Measurements from ENCODE around the gene NRL.

The NRL gene

DNA sequence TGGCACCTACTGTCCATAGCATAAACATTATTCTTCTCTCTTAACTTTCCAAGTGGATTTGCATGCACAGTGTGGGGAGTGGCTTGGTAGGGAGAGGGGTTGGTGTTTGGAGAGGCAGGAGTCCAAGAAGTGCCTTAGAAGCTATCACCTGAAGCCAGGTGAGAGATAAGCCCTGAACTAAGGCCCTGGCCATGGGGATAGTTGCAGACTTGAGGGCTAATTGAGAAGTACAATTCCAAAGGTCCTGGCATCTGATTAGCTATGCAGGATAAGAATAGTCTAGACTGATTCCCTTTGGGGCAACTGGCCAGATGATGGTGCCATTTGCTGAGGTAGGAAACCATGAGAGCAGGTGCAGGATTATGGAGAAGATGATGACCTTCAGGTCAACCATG is 22.6 kb downstream of the NRL start:
- DNase-seq (ENCODE audit: low read depth, low spot score) = no peak
- H3K27me3 ChIP-seq (ENCODE audit: control insufficient read depth, insufficient read depth, low read length) = no peaks in the 10 kb centered on the region
- no peaks in the 10 kb centered on the region for H3K9me3 ChIP-seq (ENCODE audit: control insufficient read depth, insufficient read depth, low read length)
- no peaks in the 10 kb centered on the region for H3K36me3 ChIP-seq (ENCODE audit: control insufficient read depth, insufficient read depth, low read length)
- no peak overlapping the region for H3K27ac ChIP-seq (ENCODE audit: low read length)
- peaks cover 8% of the 10 kb centered on the region; the same call in 1 of the 2 replicates for H3K4me1 ChIP-seq (ENCODE audit: control insufficient read depth, insufficient read depth, low read length)
- H3K4me3 ChIP-seq (ENCODE audit: low read length) = no peak overlapping the region

DNA sequence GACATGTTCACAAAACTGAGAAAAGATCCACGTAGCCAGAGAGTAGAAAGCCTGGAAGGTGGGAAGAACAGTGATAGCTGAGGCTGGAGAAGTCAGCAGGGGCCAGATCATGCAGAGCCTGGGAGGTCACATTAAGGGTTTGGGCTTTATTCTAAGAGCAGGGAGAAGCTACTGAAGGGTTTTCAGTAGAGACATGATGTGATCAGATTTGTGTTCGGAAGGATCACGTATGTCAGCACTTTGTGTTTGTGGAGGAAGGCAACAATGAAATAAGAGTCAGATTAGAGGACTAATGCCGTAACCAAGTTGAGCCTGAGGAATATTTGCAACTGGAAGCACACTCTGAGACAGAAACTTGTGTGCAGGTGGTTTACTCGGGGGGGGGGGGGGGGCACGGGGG is 24.9 kb downstream of the NRL start:
- Histone ChIP-seq H3K36me3 (ENCODE audit: control insufficient read depth, insufficient read depth, low read length) (no peaks in the 10 kb centered on the region), H3K27me3 (ENCODE audit: control insufficient read depth, insufficient read depth, low read length) (no peaks in the 10 kb centered on the region), H3K27ac (ENCODE audit: low read length) (no peak overlapping the region), H3K4me3 (ENCODE audit: low read length) (no peak overlapping the region), H3K4me1 (ENCODE audit: control insufficient read depth, insufficient read depth, low read length) (peaks cover 5% of the 10 kb centered on the region; the same call in 1 of the 2 replicates), H3K9me3 (ENCODE audit: control insufficient read depth, insufficient read depth, low read length) (no peaks in the 10 kb centered on the region)
- DNase-seq (ENCODE audit: low read depth, low spot score) = no peak
- WGBS (ENCODE audit: insufficient coverage, insufficient read length) = no CpG with 5 or more reads among the region's 6 CpGs

DNA sequence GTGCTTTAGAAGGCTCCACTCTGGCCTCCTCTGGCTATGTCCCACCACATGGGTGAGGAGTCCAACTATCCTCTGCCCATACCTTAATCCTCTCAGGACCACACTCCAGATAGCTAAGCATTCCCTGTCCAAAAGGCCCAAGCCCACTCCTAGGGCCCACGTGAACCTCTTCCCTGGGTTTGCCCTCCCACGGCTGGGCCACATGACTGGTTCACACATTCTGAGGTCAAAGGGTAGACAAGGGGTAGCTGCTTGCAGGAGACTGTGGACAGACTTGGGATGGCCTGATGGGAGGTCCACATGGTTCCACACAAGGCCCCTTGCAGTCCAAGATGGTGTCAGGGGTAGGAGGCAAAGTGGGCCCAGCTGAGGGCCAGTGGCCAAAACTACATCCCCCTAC is 26.7 kb downstream of the NRL start:
- Histone ChIP-seq H3K27ac (ENCODE audit: low read length) (no peak overlapping the region), H3K36me3 (ENCODE audit: control insufficient read depth, insufficient read depth, low read length) (no peaks in the 10 kb centered on the region), H3K4me3 (ENCODE audit: low read length) (no peak overlapping the region), H3K9me3 (ENCODE audit: control insufficient read depth, insufficient read depth, low read length) (no peaks in the 10 kb centered on the region), H3K27me3 (ENCODE audit: control insufficient read depth, insufficient read depth, low read length) (no peaks in the 10 kb centered on the region), H3K4me1 (ENCODE audit: control insufficient read depth, insufficient read depth, low read length) (0 out of 2 replicates have a peak, but pooled peaks cover 2% of the 10 kb centered on the region)
- WGBS (ENCODE audit: insufficient coverage, insufficient read length) = no CpG with 5 or more reads among the region's 2 CpGs
- DNase-seq (ENCODE audit: low read depth, low spot score) = no peak

DNA sequence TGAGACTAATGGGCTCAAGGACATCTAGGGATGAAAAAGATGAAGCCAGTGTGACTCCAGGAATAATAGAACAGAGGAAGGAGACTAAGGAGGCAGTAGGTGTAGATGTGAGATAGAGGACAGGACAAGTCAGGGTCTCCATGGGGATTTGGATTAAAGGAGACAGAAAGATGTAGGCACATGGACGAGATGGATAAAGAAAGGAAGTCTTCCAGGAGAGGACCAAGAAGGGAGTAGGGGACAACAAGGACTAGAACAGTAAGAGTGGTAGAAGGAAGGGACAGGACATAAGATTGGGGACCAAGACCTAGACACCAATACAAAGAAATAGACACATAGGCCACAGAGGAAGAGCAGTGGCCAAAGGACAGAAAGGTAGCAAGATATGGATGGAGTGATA is 27.7 kb downstream of the NRL start:
- H3K27ac ChIP-seq (ENCODE audit: low read length) = no peak overlapping the region

DNA sequence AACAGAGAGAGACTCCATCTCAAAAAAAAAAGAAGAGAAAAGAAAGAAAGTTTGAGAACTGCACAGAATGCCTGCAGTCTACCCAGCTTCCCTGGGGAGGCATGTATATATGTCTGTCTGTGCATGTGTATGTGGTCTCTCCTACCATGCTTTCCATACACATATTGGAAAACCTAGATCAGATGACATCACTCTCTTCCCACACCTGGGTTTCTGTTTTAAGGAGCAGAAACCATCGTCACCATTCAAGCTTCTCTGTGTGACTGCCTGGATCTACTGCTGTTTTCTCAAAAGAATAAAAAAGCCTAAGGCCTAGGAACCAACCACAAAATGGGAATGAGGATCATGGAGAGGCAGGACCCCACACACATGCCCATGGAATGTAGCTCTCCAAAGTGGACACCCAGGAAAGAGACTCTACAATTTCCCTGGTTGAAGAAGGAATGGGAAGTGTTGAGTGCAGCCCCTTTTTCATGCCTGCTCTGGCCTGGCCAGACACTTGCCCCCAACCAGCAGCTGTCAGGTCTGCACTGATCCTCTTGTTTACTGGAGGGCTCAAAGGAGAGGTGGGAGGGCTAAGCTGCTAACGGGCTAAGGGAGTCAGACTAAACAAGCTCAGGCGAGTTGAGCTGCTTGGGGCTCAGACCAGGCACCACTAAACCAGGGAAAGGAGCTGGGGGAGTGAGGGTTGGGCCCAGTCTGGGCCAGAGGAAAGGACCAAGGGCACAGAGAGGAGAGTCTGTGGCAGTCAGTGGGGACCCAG is 28.4 kb downstream of the NRL start:
- 0 out of 2 replicates have a peak, but pooled peaks cover 4% of the 10 kb centered on the region for H3K4me1 ChIP-seq (ENCODE audit: control insufficient read depth, insufficient read depth, low read length)
- no peak overlapping the region for H3K4me3 ChIP-seq (ENCODE audit: low read length)
- no peaks in the 10 kb centered on the region for H3K36me3 ChIP-seq (ENCODE audit: control insufficient read depth, insufficient read depth, low read length)
- no peaks in the 10 kb centered on the region for H3K9me3 ChIP-seq (ENCODE audit: control insufficient read depth, insufficient read depth, low read length)
- no CpG with 5 or more reads among the region's 3 CpGs for WGBS (ENCODE audit: insufficient coverage, insufficient read length)
- H3K27me3 ChIP-seq (ENCODE audit: control insufficient read depth, insufficient read depth, low read length) = no peaks in the 10 kb centered on the region
- DNase-seq (ENCODE audit: low read depth, low spot score) = no peak
- H3K27ac ChIP-seq (ENCODE audit: low read length) = no peak overlapping the region

More for the DNA sequence above, 27.7 kb downstream of the NRL start:
- WGBS (ENCODE audit: insufficient coverage, insufficient read length) = no CpG with 5 or more reads among the region's 1 CpG
- Histone ChIP-seq H3K9me3 (ENCODE audit: control insufficient read depth, insufficient read depth, low read length) (no peaks in the 10 kb centered on the region), H3K27me3 (ENCODE audit: control insufficient read depth, insufficient read depth, low read length) (no peaks in the 10 kb centered on the region), H3K4me1 (ENCODE audit: control insufficient read depth, insufficient read depth, low read length) (0 out of 2 replicates have a peak, but pooled peaks cover 2% of the 10 kb centered on the region), H3K36me3 (ENCODE audit: control insufficient read depth, insufficient read depth, low read length) (no peaks in the 10 kb centered on the region), H3K4me3 (ENCODE audit: low read length) (no peak overlapping the region)
- DNase-seq (ENCODE audit: low read depth, low spot score) = no peak

DNA sequence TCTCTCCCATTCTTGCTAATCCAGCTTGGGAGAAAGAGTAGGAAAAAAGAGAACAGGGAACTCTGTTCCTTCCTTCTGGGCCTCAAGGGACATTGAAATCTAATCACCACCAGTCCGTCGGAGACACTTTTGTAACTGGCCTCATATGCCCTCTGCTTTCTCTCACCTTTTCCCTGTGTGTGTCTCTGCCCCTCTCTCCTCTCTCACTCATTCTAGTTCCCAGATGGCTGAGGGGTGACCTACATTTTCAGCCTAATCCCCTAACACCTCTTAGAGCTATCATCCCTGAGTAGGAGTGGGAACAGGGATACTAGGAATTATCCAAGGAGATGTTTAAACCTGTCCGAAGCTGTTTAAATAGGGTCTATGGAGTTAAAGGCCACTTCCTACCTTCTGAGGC is 29.5 kb downstream of the NRL start:
- no peak for DNase-seq (ENCODE audit: low read depth, low spot score)
- no peaks in the 10 kb centered on the region for H3K36me3 ChIP-seq (ENCODE audit: control insufficient read depth, insufficient read depth, low read length)
- peaks cover 6% of the 10 kb centered on the region; the same call in 1 of the 2 replicates for H3K4me1 ChIP-seq (ENCODE audit: control insufficient read depth, insufficient read depth, low read length)
- no CpG with 5 or more reads among the region's 3 CpGs for WGBS (ENCODE audit: insufficient coverage, insufficient read length)
- H3K27ac ChIP-seq (ENCODE audit: low read length) = no peak overlapping the region
- H3K27me3 ChIP-seq (ENCODE audit: control insufficient read depth, insufficient read depth, low read length) = no peaks in the 10 kb centered on the region
- no peaks in the 10 kb centered on the region for H3K9me3 ChIP-seq (ENCODE audit: control insufficient read depth, insufficient read depth, low read length)
- no peak overlapping the region for H3K4me3 ChIP-seq (ENCODE audit: low read length)

DNA sequence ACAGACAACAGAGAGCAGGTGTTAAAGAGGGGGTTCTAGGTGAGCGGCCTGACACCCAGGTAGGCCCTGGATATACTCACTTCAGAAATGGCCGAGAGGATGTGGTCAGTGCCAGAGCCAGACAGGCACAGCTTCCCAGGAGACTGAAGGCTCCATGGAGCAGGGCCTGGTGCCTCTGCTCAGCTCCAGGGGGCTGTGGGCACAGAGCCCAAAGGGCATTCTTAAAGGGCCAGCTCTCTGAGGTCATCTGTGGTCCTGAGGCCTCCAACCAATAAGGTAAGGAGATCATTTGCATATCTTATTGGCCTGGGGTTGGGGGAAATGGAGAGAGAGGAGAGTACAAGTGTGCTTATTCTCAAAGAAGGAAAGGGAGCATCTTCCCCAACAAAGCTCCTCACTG is 30.3 kb downstream of the NRL start:
- Histone ChIP-seq H3K9me3 (ENCODE audit: control insufficient read depth, insufficient read depth, low read length) (no peaks in the 10 kb centered on the region), H3K27ac (ENCODE audit: low read length) (no peak overlapping the region), H3K4me1 (ENCODE audit: control insufficient read depth, insufficient read depth, low read length) (peaks cover 8% of the 10 kb centered on the region; the same call in 1 of the 2 replicates), H3K4me3 (ENCODE audit: low read length) (no peak overlapping the region), H3K36me3 (ENCODE audit: control insufficient read depth, insufficient read depth, low read length) (no peaks in the 10 kb centered on the region), H3K27me3 (ENCODE audit: control insufficient read depth, insufficient read depth, low read length) (no peaks in the 10 kb centered on the region)
- DNase-seq (ENCODE audit: low read depth, low spot score) = no peak
- no CpG with 5 or more reads among the region's 2 CpGs for WGBS (ENCODE audit: insufficient coverage, insufficient read length)

DNA sequence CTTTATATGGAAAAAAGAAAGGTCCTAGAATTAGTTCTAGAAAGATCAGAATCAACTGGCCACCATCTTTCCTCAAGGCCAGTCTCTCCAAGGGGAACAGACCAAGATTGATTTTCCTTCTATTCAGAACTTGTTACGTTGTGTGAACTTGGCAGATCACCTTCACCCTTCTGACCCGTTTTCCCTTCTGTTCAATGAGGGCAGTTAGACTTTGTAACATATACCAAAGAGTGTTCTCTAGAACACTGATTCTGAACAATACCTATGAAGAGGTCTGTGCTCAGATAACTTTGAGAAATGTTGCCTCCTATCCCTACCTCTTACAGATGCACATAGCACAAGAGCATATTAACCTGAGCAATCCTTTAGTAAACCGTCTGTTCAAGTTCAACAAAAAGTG is 31.3 kb downstream of the NRL start:
- no peak for DNase-seq (ENCODE audit: low read depth, low spot score)
- Histone ChIP-seq H3K27ac (ENCODE audit: low read length) (no peak overlapping the region), H3K36me3 (ENCODE audit: control insufficient read depth, insufficient read depth, low read length) (no peaks in the 10 kb centered on the region), H3K9me3 (ENCODE audit: control insufficient read depth, insufficient read depth, low read length) (no peaks in the 10 kb centered on the region), H3K4me3 (ENCODE audit: low read length) (no peak overlapping the region), H3K27me3 (ENCODE audit: control insufficient read depth, insufficient read depth, low read length) (no peaks in the 10 kb centered on the region), H3K4me1 (ENCODE audit: control insufficient read depth, insufficient read depth, low read length) (peaks cover 8% of the 10 kb centered on the region; the same call in 1 of the 2 replicates)
- WGBS (ENCODE audit: insufficient coverage, insufficient read length) = no CpG with 5 or more reads among the region's 3 CpGs

DNA sequence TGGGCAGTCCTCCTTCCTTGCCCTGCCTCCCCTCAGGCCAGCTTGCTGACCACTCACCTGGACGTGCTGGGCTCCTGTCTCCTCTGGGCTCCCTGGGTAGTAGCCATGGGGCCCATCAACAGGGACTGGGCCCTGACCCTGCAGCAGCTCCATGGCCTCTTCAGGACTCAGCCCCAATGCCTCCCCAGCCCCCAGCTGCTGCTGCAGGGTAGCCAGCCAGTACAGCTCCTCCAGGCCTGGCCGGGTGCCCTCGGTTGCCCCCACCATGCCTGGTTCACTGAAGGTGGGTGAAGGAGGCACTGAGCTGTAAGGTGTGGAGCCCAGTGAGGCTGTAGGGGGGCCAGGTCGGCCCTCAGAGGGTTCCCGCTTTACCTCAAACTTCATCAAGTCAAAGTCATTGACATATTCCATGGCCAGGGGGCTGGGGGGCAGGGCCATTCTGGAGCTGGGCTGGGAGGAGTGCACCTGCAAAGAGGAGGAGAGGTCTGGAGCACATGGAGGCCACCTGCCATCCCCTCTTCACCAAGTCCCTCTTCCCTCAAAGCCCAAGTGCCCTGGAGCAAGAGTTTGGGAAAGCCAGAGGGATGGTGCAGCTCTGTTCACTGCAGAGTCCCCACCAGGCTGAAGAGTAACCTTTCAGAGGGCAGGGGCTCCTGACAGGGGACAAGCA is 32.2 kb downstream of the NRL start:
- Histone ChIP-seq H3K4me1 (ENCODE audit: control insufficient read depth, insufficient read depth, low read length) (peaks cover 7% of the 10 kb centered on the region; the same call in 1 of the 2 replicates), H3K4me3 (ENCODE audit: low read length) (no peak overlapping the region), H3K9me3 (ENCODE audit: control insufficient read depth, insufficient read depth, low read length) (no peaks in the 10 kb centered on the region), H3K27me3 (ENCODE audit: control insufficient read depth, insufficient read depth, low read length) (no peaks in the 10 kb centered on the region), H3K27ac (ENCODE audit: low read length) (no peak overlapping the region), H3K36me3 (ENCODE audit: control insufficient read depth, insufficient read depth, low read length) (no peaks in the 10 kb centered on the region)
- no peak for DNase-seq (ENCODE audit: low read depth, low spot score)
- no CpG with 5 or more reads among the region's 5 CpGs for WGBS (ENCODE audit: insufficient coverage, insufficient read length)

DNA sequence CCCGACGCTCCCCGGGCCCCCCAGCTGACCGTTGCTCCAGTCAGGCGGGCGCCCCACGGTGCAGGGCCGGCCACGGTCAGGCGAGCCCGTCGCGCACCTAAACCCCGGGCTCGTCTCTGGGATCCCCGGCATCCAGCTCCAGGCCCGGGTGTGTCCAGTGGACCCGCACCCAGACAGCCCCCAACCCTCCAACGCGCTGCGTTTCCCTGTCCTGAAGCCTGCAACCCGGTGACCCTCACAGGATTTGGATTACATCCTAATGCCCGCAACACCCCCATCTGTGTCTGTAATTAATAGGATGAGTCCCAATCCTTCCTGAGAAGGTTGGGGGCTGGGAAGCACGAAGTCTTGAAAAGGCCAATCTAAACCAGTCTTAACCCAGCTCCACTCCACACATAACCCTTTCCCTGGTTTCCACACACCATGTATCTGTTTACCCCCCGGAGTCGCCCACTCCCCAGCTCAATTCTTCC is 33.0 kb downstream of the NRL start:
- Histone ChIP-seq H3K27me3 (ENCODE audit: control insufficient read depth, insufficient read depth, low read length) (no peaks in the 10 kb centered on the region), H3K9me3 (ENCODE audit: control insufficient read depth, insufficient read depth, low read length) (no peaks in the 10 kb centered on the region), H3K36me3 (ENCODE audit: control insufficient read depth, insufficient read depth, low read length) (no peaks in the 10 kb centered on the region), H3K27ac (ENCODE audit: low read length) (no peak overlapping the region), H3K4me3 (ENCODE audit: low read length) (peak overlapping the region; percentile 66; the same call in 1 of the 2 replicates), H3K4me1 (ENCODE audit: control insufficient read depth, insufficient read depth, low read length) (peaks cover 7% of the 10 kb centered on the region; the same call in 1 of the 2 replicates)
- no CpG with 5 or more reads among the region's 26 CpGs for WGBS (ENCODE audit: insufficient coverage, insufficient read length)
- DNase-seq (ENCODE audit: low read depth, low spot score) = no peak

Measured in iPS DF 6.9 (cell line).